A549 treated with CORT108297 at 1 μM for 4 hours (cell line): Measurements from ENCODE around the gene CCDC186. TPM values are rescaled to one million over a fixed set of nuclear protein-coding genes. Genes with fewer than 3 reads are reported as not detected.

Experiments used
- total RNA-seq: library from RNA; stranded (reverse); fragments of 200-300 nt; extraction: Qiagen RNA extraction; gene quantifications from 5 replicates; pipeline ENCODE4 v1.2.3, GENCODE V29; 2022

Gene CCDC186
- total RNA-seq: 3.7 to 6.2 TPM (median 5.9 TPM) in 5 replicates

DNA sequence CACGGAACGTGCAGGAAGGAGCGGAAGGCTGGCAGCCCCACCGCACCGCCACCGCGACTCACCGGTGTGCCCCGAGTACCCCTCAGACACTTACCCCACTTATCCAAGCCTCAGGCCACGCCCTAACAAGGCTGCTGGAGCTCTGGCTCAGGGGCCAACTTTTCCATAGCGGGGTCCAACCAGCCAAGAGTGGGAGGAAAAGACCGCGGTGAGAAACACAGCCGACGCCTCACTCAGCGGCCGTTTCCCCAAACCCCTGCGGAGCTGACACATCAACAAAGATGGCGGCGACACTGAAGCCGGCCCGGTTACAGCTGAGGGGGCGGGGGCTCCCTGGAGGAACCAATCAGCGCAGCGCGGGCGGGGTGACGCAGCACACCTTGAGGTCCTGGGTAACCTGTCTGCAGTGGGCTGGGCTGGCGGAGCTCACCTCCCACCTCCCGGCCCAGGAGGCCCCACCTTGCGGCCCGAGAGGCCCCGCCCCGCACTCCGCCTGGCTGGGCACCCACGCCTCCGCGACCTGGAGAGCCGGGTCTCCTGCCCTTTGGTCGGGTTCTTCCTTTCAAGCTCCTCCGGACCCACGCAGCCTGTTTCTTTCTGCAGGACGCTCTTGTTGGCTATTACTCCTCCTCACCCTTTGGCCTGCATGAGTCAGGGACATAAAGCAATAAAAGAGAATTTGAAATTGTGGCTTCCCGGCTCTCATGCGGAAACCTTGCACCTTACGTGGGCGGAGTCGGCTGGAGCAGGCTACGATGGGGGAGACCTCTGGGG lies at the start of gene CCDC186:
TSS of gene CCDC186 (minus strand) at position 283 of the 774 bp plus-strand sequence. CDS start 10,935 bp downstream, outside the sequence.

DNA sequence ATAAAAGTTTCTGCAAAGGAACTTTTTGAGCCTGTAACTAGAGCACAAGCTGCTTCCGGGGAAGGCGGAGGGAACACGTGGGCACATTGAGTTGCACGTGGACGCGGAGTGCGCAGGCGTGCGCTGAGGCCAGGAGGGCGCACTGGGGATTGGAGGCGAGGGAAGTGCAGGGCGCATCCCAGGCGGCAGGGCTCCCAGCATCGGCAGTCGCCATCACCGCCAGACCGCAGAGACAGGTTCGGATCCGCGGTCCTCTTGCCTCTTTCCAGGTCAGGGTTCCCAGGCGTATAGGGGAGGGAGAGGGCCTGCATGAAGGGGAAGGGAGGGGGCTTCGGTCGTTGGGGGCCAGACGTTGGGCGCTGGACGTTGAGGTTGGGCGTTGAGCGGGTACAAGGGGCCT lies 5.1 kb upstream of the CCDC186 start, which contains the start of gene TDRD1:
TSS of gene TDRD1 (plus strand) at position 206 of the 400 bp plus-strand sequence. CDS start 8,479 bp downstream, outside the sequence.

Other genes starting within 250 kb of the CCDC186 start
- 0.59 to 0.94 TPM (median 0.78 TPM) in 5 replicates for gene ADRB1, start 130.3 kb downstream of the CCDC186 start, total RNA-seq
- not detected in 5 replicates for gene TDRD1, start 5.2 kb upstream of the CCDC186 start, total RNA-seq
- 0.02 to 0.06 TPM in 2 of 5 replicates, not detected in the others for gene VWA2, start 65.1 kb upstream of the CCDC186 start, total RNA-seq
- 21.0 to 29.6 TPM (median 27.0 TPM) in 5 replicates for gene AFAP1L2, start 230.3 kb upstream of the CCDC186 start, total RNA-seq